PFSK-1 (cell line): ENCODE results near the gene TAF3.

Source experiments
- FOXP2 ChIP-seq: optimal IDR thresholded peaks from 2 replicates; pipeline ENCODE3; 2011; ENCODE audit warnings: borderline replicate concordance, control low read depth, inconsistent platforms; ENCODE audit not compliant: insufficient read depth; ENCODE audit errors: extremely low read length, extremely low read depth
- POLR2AphosphoS5 ChIP-seq: IDR thresholded peaks from 2 replicates; pipeline ENCODE4 v1.6.1; 2012; ENCODE audit warnings: low read depth, mild to moderate bottlenecking, control low read depth, low read length, moderate library complexity
- REST ChIP-seq, 2 experiments: IDR thresholded peaks; 2 replicates each; pipeline versions ENCODE4 v1.6.1 to v1.8.0; 2011 to 2012; ENCODE audit warnings: low read depth in 2 of 2, low read length in 2 of 2, control low read depth in 1 of 2, inconsistent platforms in 1 of 2, mild to moderate bottlenecking in 1 of 2, moderate library complexity in 1 of 2; ENCODE audit not compliant: insufficient read depth in 1 of 2
- SIN3A ChIP-seq: IDR thresholded peaks from 2 replicates; pipeline ENCODE4 v1.6.1; 2012; ENCODE audit warnings: mild to moderate bottlenecking, low read length, moderate library complexity, borderline replicate concordance; ENCODE audit not compliant: insufficient read depth

- TF ChIP-seq POLR2AphosphoS5 (no peak), FOXP2 (no peak), REST (IDR thresholded peaks at IDR 0.05; ENCODE audit: insufficient read depth in 1 of 2, low read depth in 2 of 2, low read length in 2 of 2) (no peak), SIN3A (no peak)
Measured at GRCh38 chr10:7819121-7819460, 786 bp downstream of the TAF3 start.
